ENCODE data around the gene RSF1. TPM values are rescaled to one million over a fixed set of nuclear protein-coding genes. Genes with fewer than 3 reads are reported as not detected.
A peak's percentile ranks its signal among the peaks of the same experiment; 100 is the strongest.

RSF1 gene
- polyA plus RNA-seq, 1 of the 3 experiments (the other 2 are of a cell fraction) = 8.4 TPM

- TF ChIP-seq EP300 (IDR thresholded peaks at IDR 0.05; ENCODE audit: borderline replicate concordance in 1 of 2, low read depth in 1 of 2, low read length in 1 of 2) (0 out of 4 replicates have a peak, but pooled peaks of 1 of the 2 experiments have one; percentile 9), RCOR1 (IDR thresholded peaks at IDR 0.05; ENCODE audit: low read length) (no peak)
- Histone ChIP-seq H3K4me2 (no peak overlapping the region), H3K9ac (no peak overlapping the region), H3K36me3 (replicated peaks in 1 of 2; ENCODE audit: control insufficient read depth in 1 of 2, insufficient read depth in 2 of 2, low read length in 1 of 2) (no peaks in the 10 kb centered on the region), H4K20me1 (ENCODE audit: insufficient read depth) (no peaks in the 10 kb centered on the region), H3K79me2 (ENCODE audit: insufficient read depth) (no peaks in the 10 kb centered on the region), H3K9me3 (no peaks in the 10 kb centered on the region), H3K27ac (ENCODE audit: low read depth in 2 of 2, low read length in 1 of 2) (no peak overlapping the region), H3F3A (replicated peaks; ENCODE audit: insufficient read depth) (peaks cover 5% of the 10 kb centered on the region), H3K4me1 (ENCODE audit: control insufficient read depth in 1 of 2, insufficient read depth in 2 of 2, low read depth in 1 of 2, low read length in 1 of 2) (no peaks in the 10 kb centered on the region), H3K4me3 (ENCODE audit: low read depth in 2 of 2, low read length in 1 of 2) (no peak overlapping the region), H3K9me2 (no peaks in the 10 kb centered on the region), H2AFZ (ENCODE audit: low read depth) (no peak overlapping the region), H3K27me3 (ENCODE audit: insufficient read depth) (no peaks in the 10 kb centered on the region)
- CTCF ChIA-PET = interaction anchor here (1.3 to 1.9 kb wide), 2 partner anchors 8 to 10 kb away, joined by 4 to 5 read pairs; no protein-coding TSS in a partner anchor
- WGBS (ENCODE audit: low lambda C conversion rate) = 27% methylated on average over 3 of the region's 3 CpGs
- no peak for DNase-seq
- POLR2A ChIA-PET = interaction anchor here (1.1 kb wide), 1 partner anchor 13 kb away, joined by 5 read pairs; the partner anchor contains the start of gene CLNS1A
Observed at GRCh38 chr11:77650123-77650522, 170.4 kb downstream of the RSF1 start.

GRCh38 chr11:77647654-77648305 is 172.7 kb downstream of the RSF1 start:
- POLR2A ChIA-PET = no interaction called here
- H3K9ac ChIP-seq = no peak overlapping the region
- no peak overlapping the region for H3K4me3 ChIP-seq (ENCODE audit: low read depth in 2 of 2, low read length in 1 of 2)
- no peak overlapping the region for H2AFZ ChIP-seq (ENCODE audit: low read depth)
- H3K27ac ChIP-seq (ENCODE audit: low read depth in 2 of 2, low read length in 1 of 2) = no peak overlapping the region
- CTCF ChIA-PET = interaction anchor here (1.9 kb wide), 1 partner anchor 28 kb away, joined by 7 read pairs; no protein-coding TSS in a partner anchor
- DNase-seq = no peak
- H3K79me2 ChIP-seq (ENCODE audit: insufficient read depth) = no peaks in the 10 kb centered on the region
- no peaks in the 10 kb centered on the region for H4K20me1 ChIP-seq (ENCODE audit: insufficient read depth)
- H3K9me3 ChIP-seq = no peaks in the 10 kb centered on the region
- H3K4me2 ChIP-seq = no peak overlapping the region
- H3K36me3 ChIP-seq (replicated peaks in 1 of 2; ENCODE audit: control insufficient read depth in 1 of 2, insufficient read depth in 2 of 2, low read length in 1 of 2) = no peaks in the 10 kb centered on the region
- no peaks in the 10 kb centered on the region for H3K9me2 ChIP-seq
- TF ChIP-seq CTCF (IDR thresholded peaks at IDR 0.05) = no peak
- no peak for TF ChIP-seq TAF1 (IDR thresholded peaks at IDR 0.05; ENCODE audit: borderline replicate concordance, low read depth, low read length)
- H3K27me3 ChIP-seq (ENCODE audit: insufficient read depth) = no peaks in the 10 kb centered on the region
- H3K4me1 ChIP-seq (ENCODE audit: control insufficient read depth in 1 of 2, insufficient read depth in 2 of 2, low read depth in 1 of 2, low read length in 1 of 2) = peaks cover 0 to 7% of the 10 kb centered on the region in 2 experiments; a peak in 1 of 4 replicates
- H3F3A ChIP-seq (replicated peaks; ENCODE audit: insufficient read depth) = peaks cover 5% of the 10 kb centered on the region
- WGBS (ENCODE audit: low lambda C conversion rate) = 54% methylated on average over 3 of the region's 3 CpGs

- no peak overlapping the region for H3K9ac ChIP-seq
- CTCF ChIA-PET = no interaction called here
Observed at GRCh38 chr11:77644887-77645286, 175.6 kb downstream of the RSF1 start.

More at GRCh38 chr11:77644887-77645286, 175.6 kb downstream of the RSF1 start:
- no peaks in the 10 kb centered on the region for H3K36me3 ChIP-seq (replicated peaks in 1 of 2; ENCODE audit: control insufficient read depth in 1 of 2, insufficient read depth in 2 of 2, low read length in 1 of 2)
- peak overlapping the region; percentile 50; the same call in 1 of the 2 replicates for H3K4me2 ChIP-seq
- H3F3A ChIP-seq (replicated peaks; ENCODE audit: insufficient read depth) = peaks cover 5% of the 10 kb centered on the region
- H3K79me2 ChIP-seq (ENCODE audit: insufficient read depth) = no peaks in the 10 kb centered on the region
- 92% methylated on average over 1 of the region's 1 CpG for WGBS (ENCODE audit: low lambda C conversion rate)
- H3K27me3 ChIP-seq (ENCODE audit: insufficient read depth) = no peaks in the 10 kb centered on the region
- POLR2A ChIA-PET = no interaction called here
- H3K4me3 ChIP-seq (ENCODE audit: low read depth in 2 of 2, low read length in 1 of 2) = no peak overlapping the region
- no peaks in the 10 kb centered on the region for H4K20me1 ChIP-seq (ENCODE audit: insufficient read depth)
- no peaks in the 10 kb centered on the region for H3K9me3 ChIP-seq
- no peak for DNase-seq
- no peaks in the 10 kb centered on the region for H3K9me2 ChIP-seq
- TF ChIP-seq ZBTB33 (IDR thresholded peaks at IDR 0.05; ENCODE audit: borderline replicate concordance, low read depth) (no peak), MXI1 (IDR thresholded peaks at IDR 0.05; ENCODE audit: low read depth, low read length) (no peak), GABPA (IDR thresholded peaks at IDR 0.05; ENCODE audit: low read depth) (no peak), POLR2AphosphoS5 (IDR thresholded peaks at IDR 0.05; ENCODE audit: low read depth, low read length) (no peak), RXRA (IDR thresholded peaks at IDR 0.05; ENCODE audit: borderline replicate concordance, low read depth) (no peak), FOSL2 (IDR thresholded peaks at IDR 0.05; ENCODE audit: borderline replicate concordance, low read depth) (no peak), NRF1 (IDR thresholded peaks at IDR 0.05; ENCODE audit: low read depth, low read length) (no peak), NFIC (IDR thresholded peaks at IDR 0.05; ENCODE audit: borderline replicate concordance) (no peak)
- no peak overlapping the region for H3K27ac ChIP-seq (ENCODE audit: low read depth in 2 of 2, low read length in 1 of 2)
- peaks cover 0 to 7% of the 10 kb centered on the region in 2 experiments; a peak in 1 of 4 replicates for H3K4me1 ChIP-seq (ENCODE audit: control insufficient read depth in 1 of 2, insufficient read depth in 2 of 2, low read depth in 1 of 2, low read length in 1 of 2)
- peak overlapping the region; percentile 83; the same call in 1 of the 2 replicates for H2AFZ ChIP-seq (ENCODE audit: low read depth)

Data from SK-N-SH (cell line).